ENCODE measurements around the gene METTL1. TPM values are rescaled to one million over a fixed set of nuclear protein-coding genes. Genes with fewer than 3 reads are reported as not detected.

Gene METTL1
- total and polyA plus RNA-seq, 7 experiments from 2014 or later = 11.8 to 30.9 (median 16.0) TPM

DNA sequence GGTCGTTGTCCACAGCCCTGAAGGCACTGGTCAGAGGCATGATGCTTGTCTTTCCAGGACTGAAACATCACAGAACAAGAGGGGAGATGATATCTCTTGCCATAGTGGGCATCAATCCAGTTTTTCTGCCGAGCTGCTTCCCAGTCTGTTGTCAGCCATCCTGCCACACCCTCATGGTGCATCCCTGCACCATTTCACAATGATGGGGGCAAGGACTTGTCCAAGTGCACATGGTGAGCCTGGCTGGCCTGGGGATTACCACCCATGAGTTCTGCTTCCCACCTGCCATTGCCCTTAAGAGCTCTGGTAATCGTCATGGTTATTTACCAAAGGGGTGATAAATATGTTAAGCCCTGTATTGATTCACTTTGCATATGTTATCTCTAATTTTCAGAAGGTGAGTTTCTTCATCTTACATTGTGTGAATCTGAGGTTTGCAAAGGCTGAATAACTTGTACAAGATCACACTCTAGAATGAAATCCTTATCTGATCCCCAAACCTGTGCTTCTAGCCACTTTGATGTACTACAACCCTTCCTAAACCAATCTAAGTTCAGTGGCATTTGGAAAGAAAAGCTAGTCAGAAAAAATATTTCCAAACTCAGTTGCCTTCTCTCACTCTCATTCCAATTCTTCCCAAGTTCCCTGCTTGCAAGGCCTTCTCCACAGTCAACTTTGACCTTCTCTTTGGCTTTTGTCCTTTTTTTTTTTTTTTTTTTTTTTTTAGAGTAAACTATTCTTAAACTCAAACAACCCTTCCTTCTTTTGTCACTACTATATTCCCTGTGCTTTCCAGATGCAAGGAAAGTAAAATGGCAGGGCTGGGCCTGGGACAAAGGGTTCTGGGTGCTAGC is 44.3 kb upstream of the METTL1 start:
- H3K4me3 Mint-ChIP-seq = no peak overlapping the region
- ATAC-seq (no peak), DNase-seq (no peak)
- H3K4me1 Mint-ChIP-seq = peaks cover 0 to 15% (median 7%) of the 10 kb centered on the region in 7 donors
- intact Hi-C loops (cut with micrococcal nuclease) = no loop called here
- H3K27me3 ChIP-seq (ENCODE audit: control insufficient read depth in 2 of 2, insufficient read depth in 2 of 2, low read length in 2 of 2) = no peaks in the 10 kb centered on the region
- no peak overlapping the region for H3K4me3 ChIP-seq (ENCODE audit: low read length)
- ChIA-PET POLR2A (interaction anchor here (0.5 to 1.5 kb wide), 5 partner anchors 12 to 119 kb away, joined by 3 to 4 read pairs (median 3); no protein-coding TSS in a partner anchor), CTCF (interaction anchor here (1.5 kb wide), 1 partner anchor 16 kb away, joined by 3 read pairs; no protein-coding TSS in a partner anchor)
- no peak overlapping the region for H3K27ac ChIP-seq (ENCODE audit: low read depth, low read length)
- H3K4me1 ChIP-seq (ENCODE audit: control insufficient read depth in 2 of 2, insufficient read depth in 2 of 2, low read length in 2 of 2) = no peaks in the 10 kb centered on the region
- no peaks in the 10 kb centered on the region for H3K27me3 Mint-ChIP-seq
- H3K9me3 ChIP-seq (ENCODE audit: control insufficient read depth in 2 of 3, low read length in 3 of 3) = no peaks in the 10 kb centered on the region
- H3K27ac Mint-ChIP-seq = peak overlapping the region in 8 of 9 donors; percentile 12 to 63 (median 36)
- H3K36me3 Mint-ChIP-seq = peaks cover 0 to 14% (median 0%) of the 10 kb centered on the region in 5 donors
- peaks cover 0 to 1% (median 0%) of the 10 kb centered on the region in 11 donors for H3K9me3 Mint-ChIP-seq
- peaks cover 0 to 11% (median 0%) of the 10 kb centered on the region in 3 experiments for H3K36me3 ChIP-seq (ENCODE audit: control insufficient read depth in 2 of 3, insufficient read depth in 3 of 3, low read length in 3 of 3)

DNA sequence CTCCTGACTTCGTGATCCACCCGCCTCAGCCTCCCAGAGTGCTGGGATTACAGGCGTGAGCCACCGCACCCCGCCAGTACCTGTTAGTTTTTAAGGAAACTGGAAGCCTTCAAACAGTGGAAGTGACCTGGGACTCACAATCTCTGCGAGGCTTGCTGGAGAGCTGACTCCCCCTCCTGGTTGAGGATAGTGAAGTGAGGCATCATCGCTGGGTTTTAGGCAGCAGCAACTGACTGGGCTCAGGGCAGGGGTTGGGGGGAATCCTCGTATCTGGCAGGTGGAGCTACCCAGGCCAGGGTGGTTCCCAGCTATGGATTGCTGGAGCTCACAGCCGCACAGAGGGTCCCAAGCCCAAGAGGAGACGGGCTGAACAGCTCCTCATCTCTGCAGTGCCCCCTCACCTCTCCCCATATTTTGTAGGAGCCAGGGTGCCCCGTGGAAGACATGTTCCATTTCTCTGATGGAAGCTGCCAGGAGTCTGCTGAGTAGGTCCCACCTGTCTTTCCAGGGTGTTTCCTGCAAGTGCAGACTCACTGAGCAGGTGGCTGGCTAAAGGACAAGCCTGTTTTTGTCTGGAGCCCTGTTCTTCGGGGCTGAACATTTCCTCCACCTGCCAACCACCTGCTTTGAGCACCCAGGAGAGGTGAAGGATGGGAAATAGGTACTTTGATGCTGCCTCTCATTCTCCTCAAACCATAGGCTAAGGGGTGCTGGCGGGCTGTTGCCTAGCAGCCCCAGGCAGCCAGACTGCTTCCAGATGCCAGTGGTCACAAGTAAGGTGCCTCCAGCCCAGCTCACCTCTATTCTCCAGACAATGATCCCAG is 43.5 kb upstream of the METTL1 start:
- ATAC-seq = no peak
- Mint-ChIP-seq H3K4me3 (peak overlapping the region in 1 of 10 donors; percentile 63), H3K36me3 (peaks cover 0 to 9% (median 0%) of the 10 kb centered on the region in 5 donors), H3K4me1 (peaks cover 0 to 15% (median 7%) of the 10 kb centered on the region in 7 donors), H3K27ac (no peak overlapping the region), H3K27me3 (no peaks in the 10 kb centered on the region), H3K9me3 (peaks cover 0 to 1% (median 0%) of the 10 kb centered on the region in 11 donors)
- H3K4me3 ChIP-seq (ENCODE audit: low read length) = no peak overlapping the region
- ChIA-PET POLR2A (interaction anchor here (0.5 to 1.2 kb wide), 2 partner anchors 29 to 120 kb away, joined by 3 read pairs; no protein-coding TSS in a partner anchor), CTCF (no interaction called here)
- intact Hi-C loops (cut with micrococcal nuclease) = no loop called here
- no peaks in the 10 kb centered on the region for H3K9me3 ChIP-seq (ENCODE audit: control insufficient read depth in 2 of 3, low read length in 3 of 3)
- H3K27ac ChIP-seq (ENCODE audit: low read depth, low read length) = no peak overlapping the region
- H3K4me1 ChIP-seq (ENCODE audit: control insufficient read depth in 2 of 2, insufficient read depth in 2 of 2, low read length in 2 of 2) = no peaks in the 10 kb centered on the region
- no peaks in the 10 kb centered on the region for H3K27me3 ChIP-seq (ENCODE audit: control insufficient read depth in 2 of 2, insufficient read depth in 2 of 2, low read length in 2 of 2)
- DNase-seq = no peak
- peaks cover 0 to 10% (median 0%) of the 10 kb centered on the region in 3 experiments for H3K36me3 ChIP-seq (ENCODE audit: control insufficient read depth in 2 of 3, insufficient read depth in 3 of 3, low read length in 3 of 3)

DNA sequence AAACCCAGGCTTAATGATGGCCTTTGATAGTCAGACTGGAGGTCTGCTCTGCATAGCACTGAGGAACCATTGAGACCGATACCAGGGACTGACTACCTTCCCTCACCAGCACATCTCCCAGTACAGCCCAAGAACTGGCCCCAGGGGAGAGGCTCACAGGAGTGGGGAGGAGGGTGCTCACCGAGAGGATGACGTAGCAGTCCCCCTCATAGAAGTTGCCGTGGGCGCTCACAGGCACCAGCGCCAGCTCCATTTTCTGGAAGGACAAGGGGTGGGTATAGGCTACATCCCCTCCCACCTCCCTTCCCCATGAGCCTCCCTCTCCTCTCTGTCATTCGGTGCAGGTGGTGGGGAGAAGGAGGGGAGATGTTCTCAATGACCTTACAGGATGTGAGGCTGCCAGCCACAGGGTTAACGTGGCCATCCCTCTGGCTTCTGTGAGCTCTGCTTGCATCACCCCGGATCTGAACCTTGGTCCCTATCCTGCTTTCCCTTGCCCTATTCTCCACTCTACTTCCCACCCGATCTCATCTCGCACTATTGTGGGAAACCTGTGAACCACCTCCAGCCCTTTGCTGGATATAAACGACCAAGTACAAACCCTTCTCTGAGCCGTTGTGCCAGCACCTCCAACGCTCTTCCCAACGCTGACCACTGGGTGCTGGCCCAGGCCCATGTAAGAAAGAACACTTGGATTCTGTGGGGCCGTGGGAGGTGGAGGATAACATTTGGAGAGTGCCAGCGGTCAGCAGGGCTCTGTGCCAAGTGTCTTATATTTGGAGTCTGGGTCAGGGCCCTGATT is 42.3 kb upstream of the METTL1 start:
- no peak overlapping the region for H3K4me3 Mint-ChIP-seq
- DNase-seq (no peak), ATAC-seq (no peak)
- Histone ChIP-seq H3K36me3 (ENCODE audit: control insufficient read depth in 2 of 3, insufficient read depth in 3 of 3, low read length in 3 of 3) (peaks cover 0 to 18% (median 0%) of the 10 kb centered on the region in 3 experiments), H3K4me3 (ENCODE audit: low read length) (no peak overlapping the region), H3K27me3 (ENCODE audit: control insufficient read depth in 2 of 2, insufficient read depth in 2 of 2, low read length in 2 of 2) (no peaks in the 10 kb centered on the region), H3K4me1 (ENCODE audit: control insufficient read depth in 2 of 2, insufficient read depth in 2 of 2, low read length in 2 of 2) (no peaks in the 10 kb centered on the region), H3K27ac (ENCODE audit: low read depth, low read length) (no peak overlapping the region), H3K9me3 (ENCODE audit: control insufficient read depth in 2 of 3, low read length in 3 of 3) (no peaks in the 10 kb centered on the region)
- CTCF ChIA-PET = interaction anchor here (0.5 to 0.9 kb wide), 2 partner anchors 16 to 33 kb away, joined by 3 to 4 read pairs; no protein-coding TSS in a partner anchor
- intact Hi-C loops (cut with micrococcal nuclease) = no loop called here
- H3K4me1 Mint-ChIP-seq = peaks cover 0 to 15% (median 7%) of the 10 kb centered on the region in 7 donors
- H3K27ac Mint-ChIP-seq = peak overlapping the region in 3 of 9 donors; percentile 8 to 49 (median 11)
- H3K36me3 Mint-ChIP-seq = peaks cover 0 to 19% (median 0%) of the 10 kb centered on the region in 5 donors
- no peaks in the 10 kb centered on the region for H3K27me3 Mint-ChIP-seq
- POLR2A ChIA-PET = no interaction called here
- H3K9me3 Mint-ChIP-seq = peaks cover 0 to 1% (median 0%) of the 10 kb centered on the region in 11 donors

DNA sequence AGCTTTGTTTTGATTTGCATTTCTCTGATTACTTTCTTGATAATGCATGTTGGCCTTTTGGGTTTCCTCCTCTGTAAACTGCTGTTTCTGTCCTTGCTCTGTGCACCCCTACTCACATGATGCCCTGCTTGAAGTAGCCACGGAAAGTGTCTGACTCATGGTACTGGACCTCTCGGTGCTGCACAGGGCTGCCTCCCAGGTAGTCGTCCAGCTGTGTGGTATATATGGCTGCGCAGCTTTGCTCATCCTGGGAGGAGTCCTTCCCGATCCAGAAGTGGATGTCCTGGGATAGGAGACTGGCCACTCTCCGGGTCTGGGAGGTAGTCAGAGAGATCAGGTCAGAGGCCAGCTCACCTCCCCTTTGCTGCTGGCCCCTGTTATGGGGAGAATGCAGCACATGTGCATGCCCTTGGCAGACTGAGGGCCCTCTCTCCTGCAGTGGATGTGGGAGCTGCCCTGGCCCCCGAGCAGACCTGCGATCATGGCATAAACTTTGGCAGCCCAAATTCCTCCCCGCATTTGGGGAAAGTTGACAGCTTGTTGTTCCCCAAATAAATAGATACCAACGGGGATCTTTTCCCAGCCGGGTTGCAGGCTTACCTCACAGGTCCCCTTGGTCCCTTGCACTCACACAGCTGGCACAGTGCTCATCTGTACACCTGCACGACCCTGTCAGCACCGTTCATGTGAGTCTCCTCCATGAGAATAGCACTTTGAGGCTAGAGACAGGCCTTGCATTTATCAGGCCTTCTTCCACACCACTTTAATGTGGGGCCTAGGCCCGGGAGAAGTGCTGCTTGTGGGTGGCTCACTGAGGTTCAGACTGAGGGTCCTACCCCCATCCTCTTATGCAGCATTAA is 41.4 kb upstream of the METTL1 start:
- H3K27ac ChIP-seq (ENCODE audit: low read depth, low read length) = no peak overlapping the region
- Mint-ChIP-seq H3K4me3 (no peak overlapping the region), H3K9me3 (no peaks in the 10 kb centered on the region), H3K36me3 (peaks cover 0 to 24% (median 0%) of the 10 kb centered on the region in 5 donors), H3K27me3 (no peaks in the 10 kb centered on the region), H3K4me1 (peaks cover 0 to 10% (median 6%) of the 10 kb centered on the region in 7 donors), H3K27ac (peak overlapping the region in 1 of 9 donors; percentile 8)
- intact Hi-C loops (cut with micrococcal nuclease) = no loop called here
- no peaks in the 10 kb centered on the region for H3K27me3 ChIP-seq (ENCODE audit: control insufficient read depth in 2 of 2, insufficient read depth in 2 of 2, low read length in 2 of 2)
- H3K36me3 ChIP-seq (ENCODE audit: control insufficient read depth in 2 of 3, insufficient read depth in 3 of 3, low read length in 3 of 3) = peaks cover 0 to 23% (median 0%) of the 10 kb centered on the region in 3 experiments
- POLR2A ChIA-PET = no interaction called here
- no peak for DNase-seq
- CTCF ChIA-PET = interaction anchor here (0.6 to 1.6 kb wide), 4 partner anchors 10 to 102 kb away, joined by 3 to 5 read pairs (median 4); no protein-coding TSS in a partner anchor
- no peaks in the 10 kb centered on the region for H3K9me3 ChIP-seq (ENCODE audit: control insufficient read depth in 2 of 3, low read length in 3 of 3)
- H3K4me3 ChIP-seq (ENCODE audit: low read length) = no peak overlapping the region
- no peaks in the 10 kb centered on the region for H3K4me1 ChIP-seq (ENCODE audit: control insufficient read depth in 2 of 2, insufficient read depth in 2 of 2, low read length in 2 of 2)
- ATAC-seq = peak; percentile 26

DNA sequence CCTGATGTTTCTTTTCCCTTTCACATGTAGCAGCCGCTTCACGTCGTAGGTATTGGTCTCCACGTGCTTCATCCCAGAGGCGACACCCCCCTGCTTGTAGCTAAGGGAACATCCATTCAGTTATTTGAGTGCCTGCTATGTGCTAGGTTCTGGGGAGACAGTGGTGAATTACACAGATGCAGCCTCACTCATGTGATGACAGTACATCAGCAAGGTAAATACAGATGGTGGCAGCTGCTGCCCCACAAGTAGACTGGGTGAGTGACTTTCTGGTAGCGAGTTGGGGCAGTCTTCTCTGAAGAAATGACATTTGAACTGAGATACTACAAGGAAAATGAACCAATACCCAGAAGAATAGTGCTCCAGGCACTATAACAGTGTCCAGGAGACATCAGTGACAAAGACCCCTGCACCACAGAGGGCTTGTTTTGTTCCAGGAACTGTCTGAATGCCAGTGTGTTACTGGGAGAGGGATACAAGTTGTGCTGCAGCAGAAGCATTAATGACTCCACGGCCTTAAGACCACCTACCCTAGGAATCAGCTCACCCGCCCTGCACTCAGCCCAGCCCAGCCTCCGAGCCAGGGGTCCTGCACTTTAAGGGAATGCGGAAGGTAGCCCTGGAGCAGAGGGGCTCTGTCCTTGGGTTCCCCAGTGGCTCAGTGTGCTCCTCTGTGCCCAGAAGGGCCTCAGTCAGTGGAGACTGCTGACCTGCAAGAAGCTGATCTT is 39.3 kb upstream of the METTL1 start:
- H3K4me3 ChIP-seq (ENCODE audit: low read length) = no peak overlapping the region
- H3K27ac ChIP-seq (ENCODE audit: low read depth, low read length) = no peak overlapping the region
- Mint-ChIP-seq H3K27ac (peak overlapping the region in 1 of 9 donors; percentile 10), H3K4me3 (no peak overlapping the region), H3K36me3 (peaks cover 0 to 35% (median 0%) of the 10 kb centered on the region in 5 donors), H3K9me3 (no peaks in the 10 kb centered on the region), H3K27me3 (no peaks in the 10 kb centered on the region), H3K4me1 (peaks cover 0 to 9% (median 4%) of the 10 kb centered on the region in 7 donors)
- ChIA-PET POLR2A (no interaction called here), CTCF (interaction anchor here (0.6 to 1.1 kb wide), 2 partner anchors 28 to 94 kb away, joined by 3 read pairs; no protein-coding TSS in a partner anchor)
- peaks cover 0 to 40% (median 0%) of the 10 kb centered on the region in 3 experiments for H3K36me3 ChIP-seq (ENCODE audit: control insufficient read depth in 2 of 3, insufficient read depth in 3 of 3, low read length in 3 of 3)
- H3K4me1 ChIP-seq (ENCODE audit: control insufficient read depth in 2 of 2, insufficient read depth in 2 of 2, low read length in 2 of 2) = no peaks in the 10 kb centered on the region
- intact Hi-C loops (cut with micrococcal nuclease) = no loop called here
- DNase-seq (no peak), ATAC-seq (no peak)
- no peaks in the 10 kb centered on the region for H3K9me3 ChIP-seq (ENCODE audit: control insufficient read depth in 2 of 3, low read length in 3 of 3)
- no peaks in the 10 kb centered on the region for H3K27me3 ChIP-seq (ENCODE audit: control insufficient read depth in 2 of 2, insufficient read depth in 2 of 2, low read length in 2 of 2)

All from naive thymus-derived CD4-positive, alpha-beta T cell (primary cell).